HG02642 (cell line): ENCODE data around the gene UBE2H.
A peak's percentile ranks its signal among the peaks of the same experiment; 100 is the strongest.
"Not testable (repeated sequence)": the region's sequence is repeated elsewhere in the genome, so short reads cannot be mapped to it uniquely, and the experiment has no call there.

Source experiments
- ATAC-seq: cut with Tn5 transposase; IDR thresholded peaks from one replicate; pipeline ENCODE4 v1.9.1; 2021; ENCODE audit warnings: mild to moderate bottlenecking; ENCODE audit not compliant: unreplicated experiment, poor library complexity

Gene UBE2H

GRCh38 chr7:129952653-129953560 lies at the start of gene UBE2H:
Gene UBE2H, minus strand, starts transcription at chr7:129952960. Its CDS starts 405 bp downstream, at chr7:129952555.
- peak; percentile 70 for ATAC-seq

DNA sequence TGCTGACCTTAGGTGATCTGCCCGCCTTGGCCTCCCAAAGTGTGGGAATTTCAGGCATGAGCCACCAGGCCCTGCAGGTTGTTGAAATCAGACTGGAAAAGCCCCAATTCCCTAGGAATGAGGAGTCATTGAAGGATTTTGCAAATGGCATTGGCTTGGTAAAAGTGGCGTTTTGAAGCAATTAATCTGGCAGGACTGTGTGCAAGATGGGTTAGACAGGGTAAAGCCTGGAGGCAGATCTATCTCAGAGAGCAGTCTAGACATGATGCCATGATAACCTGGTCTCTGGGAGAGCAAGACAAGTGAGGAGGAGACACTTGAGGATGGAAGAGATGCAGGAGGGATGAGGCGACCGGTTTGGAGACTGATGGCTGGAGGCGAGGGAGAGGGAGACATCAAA lies 45.7 kb upstream of the UBE2H start:
- no peak for ATAC-seq

- no peak for ATAC-seq
Measured at GRCh38 chr7:129997285-129997684, 44.5 kb upstream of the UBE2H start.

DNA sequence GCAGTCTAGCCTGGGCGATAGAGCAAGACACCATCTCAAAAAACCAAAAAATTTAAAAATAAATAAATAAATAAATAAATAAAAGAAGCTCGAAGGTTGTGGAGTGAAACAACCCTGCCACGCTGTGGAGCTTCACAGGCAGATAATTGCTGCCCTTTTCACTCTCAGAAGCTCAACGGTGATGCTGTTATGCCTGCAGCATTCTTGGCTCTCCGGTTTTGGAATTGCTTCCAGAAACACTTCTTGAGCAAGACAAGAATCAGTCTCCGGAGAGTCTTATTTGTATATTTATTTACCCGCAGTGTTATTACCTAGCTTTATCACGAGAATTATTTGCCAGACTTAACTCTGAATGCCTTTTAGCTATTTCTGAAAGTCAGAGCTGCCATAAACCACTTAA lies 40.5 kb upstream of the UBE2H start:
- no peak for ATAC-seq

DNA sequence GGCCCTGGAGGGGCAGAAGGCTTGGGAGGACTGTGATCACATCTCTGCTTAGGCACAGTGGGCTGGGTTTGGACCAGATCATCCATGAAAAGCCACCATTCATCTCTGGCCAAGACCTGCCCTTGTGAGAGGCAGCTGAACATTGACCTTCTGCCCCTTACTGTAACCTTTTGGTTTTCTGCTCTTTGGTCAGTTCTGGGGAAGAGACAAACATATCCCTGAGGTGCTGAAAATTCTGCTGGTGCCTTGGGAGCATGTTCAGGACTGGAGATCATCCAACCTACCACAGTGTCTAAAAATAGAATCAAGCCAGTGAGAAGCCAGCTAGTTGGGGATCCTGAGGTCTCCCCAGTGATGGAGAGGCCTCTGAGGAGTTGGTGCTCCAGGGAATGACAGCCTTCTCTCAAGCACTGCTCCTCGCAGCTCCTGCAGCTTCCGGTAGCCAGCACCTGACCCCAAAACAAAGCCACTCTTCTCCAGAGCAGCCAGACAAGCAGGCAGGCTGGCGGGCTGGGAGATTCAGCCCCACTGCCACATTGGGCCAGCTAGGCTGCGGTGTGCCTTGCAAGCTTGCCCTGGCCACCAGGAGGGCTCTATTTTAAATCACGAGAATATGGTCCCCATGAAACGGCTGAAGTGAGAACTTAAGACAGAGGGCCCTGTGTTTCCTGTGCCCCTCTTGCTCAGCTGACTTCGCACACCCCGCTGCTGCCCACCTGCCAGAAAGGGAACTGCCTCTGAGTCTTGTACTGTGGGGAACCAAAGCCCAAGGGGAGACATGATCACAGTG lies 37.8 kb upstream of the UBE2H start:
- no peak for ATAC-seq

GRCh38 chr7:129989466-129989865 lies 36.7 kb upstream of the UBE2H start:
- no peak for ATAC-seq

- ATAC-seq, result no peak
Measured at GRCh38 chr7:129986600-129986999, 33.8 kb upstream of the UBE2H start.

DNA sequence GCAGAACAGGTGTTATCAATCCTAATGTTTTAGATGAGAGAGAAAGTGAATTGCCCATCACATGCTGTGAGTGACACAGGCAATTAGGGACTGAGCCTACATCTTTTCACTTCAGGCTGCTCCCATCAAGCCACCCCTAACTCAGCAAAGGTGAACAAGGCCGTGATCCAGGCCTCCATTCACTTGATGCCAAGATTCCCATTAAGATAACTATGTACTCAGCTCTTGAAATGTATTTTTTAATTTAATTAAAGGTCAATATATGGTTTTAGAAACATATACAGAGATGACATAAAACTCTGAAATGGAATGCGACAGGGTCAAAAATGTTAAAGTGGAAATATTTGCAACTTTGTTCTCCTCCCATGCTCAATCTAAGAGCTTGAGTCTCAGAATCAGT lies 27.9 kb upstream of the UBE2H start:
- no peak for ATAC-seq

GRCh38 chr7:129975309-129975708 lies 22.5 kb upstream of the UBE2H start:
- no peak for ATAC-seq

- ATAC-seq, result no peak
Measured at GRCh38 chr7:129970816-129971215, 18.1 kb upstream of the UBE2H start.

DNA sequence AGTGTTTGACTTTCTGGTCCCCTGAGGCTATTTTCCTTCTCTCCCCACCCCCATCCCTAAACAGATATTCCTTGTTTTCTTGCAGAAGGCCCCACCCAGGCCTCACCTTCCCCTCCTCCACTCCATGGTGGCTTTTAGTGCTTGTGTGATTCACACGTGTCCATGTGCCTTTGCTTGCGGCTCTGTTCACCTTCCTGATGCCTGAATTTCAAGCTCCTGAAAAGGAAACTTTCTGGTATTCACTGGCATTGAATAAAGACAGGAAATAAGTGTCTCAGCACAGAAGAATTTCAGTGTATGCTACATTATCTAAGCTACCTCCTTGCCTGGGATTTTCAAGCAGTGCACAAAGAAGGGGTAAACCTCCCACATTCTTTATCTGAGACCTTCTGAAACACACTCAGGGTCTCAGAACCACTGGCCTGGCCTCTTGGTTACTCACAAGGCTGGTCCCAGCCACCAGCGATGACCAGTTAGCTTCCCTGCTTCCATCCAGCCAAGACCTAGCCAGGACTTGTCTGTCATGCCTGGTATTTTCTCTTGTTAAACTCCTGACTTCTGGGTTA lies 17.2 kb upstream of the UBE2H start:
- ATAC-seq, result no peak

DNA sequence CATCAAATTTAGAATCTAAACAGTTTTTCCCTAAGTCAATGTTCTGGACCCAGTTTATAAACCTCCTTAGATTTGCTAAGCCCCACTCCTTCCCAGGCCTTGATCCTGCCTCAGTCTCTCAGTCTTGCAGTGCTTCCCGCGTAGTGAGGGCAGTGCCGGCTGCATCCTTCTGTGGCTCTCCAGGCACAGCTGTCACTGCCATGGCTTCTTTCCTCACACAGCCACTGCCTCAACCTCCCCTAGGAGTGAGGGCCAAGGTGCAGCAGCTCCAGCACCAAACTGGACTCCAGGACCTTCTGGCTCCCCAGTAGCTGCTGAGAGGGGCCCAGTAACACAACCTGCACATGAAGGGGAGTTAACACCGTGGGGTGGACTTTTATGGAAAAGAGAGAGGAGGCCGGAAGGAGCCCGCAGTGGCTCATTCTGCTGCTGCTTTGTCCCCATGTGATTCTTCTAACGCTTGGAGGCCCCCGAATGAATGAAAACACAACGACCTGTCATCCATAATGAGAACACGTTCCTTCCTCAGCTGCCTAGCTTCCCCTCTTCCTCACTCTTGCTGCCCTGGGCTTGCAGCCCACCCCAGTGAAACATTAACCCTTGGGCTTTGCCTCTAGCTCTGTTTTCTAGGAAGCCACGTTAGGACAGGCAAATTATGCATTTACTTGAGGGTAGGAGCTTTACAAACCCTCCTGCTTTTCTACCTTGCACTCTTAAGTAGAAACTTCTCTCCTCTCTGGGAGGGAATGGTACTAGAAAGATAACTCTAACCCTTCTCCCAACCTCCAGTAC lies 16.0 kb upstream of the UBE2H start:
- no peak for ATAC-seq

- not testable (repeated sequence) for ATAC-seq
Measured at GRCh38 chr7:129960204-129960475, 7.4 kb upstream of the UBE2H start.

GRCh38 chr7:129959471-129960203 lies 6.9 kb upstream of the UBE2H start:
- ATAC-seq, result no peak

GRCh38 chr7:129958643-129959470 lies 6.1 kb upstream of the UBE2H start:
- ATAC-seq, result no peak

DNA sequence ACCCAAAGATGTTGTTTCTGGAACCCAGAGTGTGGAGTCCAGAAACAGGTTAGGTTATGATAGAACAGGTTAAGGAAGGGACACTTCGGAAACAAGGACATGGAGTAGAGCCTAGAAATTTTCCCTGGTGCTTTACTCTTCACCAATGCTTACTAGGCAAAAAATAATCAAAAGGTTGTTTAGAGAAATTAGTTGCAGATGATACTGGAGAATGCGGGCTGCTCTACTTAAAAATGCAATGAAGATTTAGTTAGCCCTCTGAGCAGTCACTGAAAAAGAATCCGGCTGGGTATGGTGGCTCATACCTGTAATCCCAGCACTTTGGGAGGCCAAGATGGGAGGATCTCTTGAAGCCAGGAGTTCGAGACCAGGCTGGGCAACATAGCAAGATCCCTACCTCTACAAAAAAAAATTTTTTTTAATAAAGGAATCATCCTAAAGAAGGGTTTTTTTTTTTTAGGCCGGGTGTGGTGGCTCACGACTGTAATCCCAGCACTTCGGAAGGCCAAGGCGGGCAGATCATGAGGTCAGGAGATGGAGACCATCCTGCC lies 3.3 kb upstream of the UBE2H start:
- no peak for ATAC-seq

GRCh38 chr7:129952086-129952652 lies 591 bp downstream of the UBE2H start:
- ATAC-seq, result peak; percentile 25
